GM19035 (cell line): ENCODE data around the gene PPP6R2.

Source experiments
- ATAC-seq: cut with Tn5 transposase; IDR thresholded peaks from one replicate; pipeline ENCODE4 v1.9.1; 2021; ENCODE audit not compliant: unreplicated experiment

The PPP6R2 gene

GRCh38 chr22:50482107-50483074 lies 139.3 kb downstream of the PPP6R2 start:
- ATAC-seq: no peak

GRCh38 chr22:50483106-50483505 lies 140.0 kb downstream of the PPP6R2 start:
- ATAC-seq: no peak

GRCh38 chr22:50483556-50483955 lies 140.4 kb downstream of the PPP6R2 start:
- no peak for ATAC-seq

GRCh38 chr22:50483977-50484853 lies 141.1 kb downstream of the PPP6R2 start:
- no peak for ATAC-seq

GRCh38 chr22:50485221-50486131 lies 142.3 kb downstream of the PPP6R2 start:
- no peak for ATAC-seq

GRCh38 chr22:50486561-50487289 lies 143.6 kb downstream of the PPP6R2 start, which contains the start of gene MIOX:
Gene MIOX, plus strand, starts transcription at chr22:50486859. Its CDS starts 39 bp downstream, at chr22:50486898.
- ATAC-seq: no peak

- ATAC-seq: no peak
Measured at GRCh38 chr22:50487290-50488005, 144.3 kb downstream of the PPP6R2 start.

- ATAC-seq: no peak
Measured at GRCh38 chr22:50488006-50488677, 145.0 kb downstream of the PPP6R2 start.

GRCh38 chr22:50488886-50489285 lies 145.8 kb downstream of the PPP6R2 start:
- ATAC-seq: no peak

GRCh38 chr22:50489363-50490243 lies 146.5 kb downstream of the PPP6R2 start:
- no peak for ATAC-seq

- no peak for ATAC-seq
Measured at GRCh38 chr22:50490531-50491308, 147.6 kb downstream of the PPP6R2 start.
